ENCODE data around the gene C20orf96. TPM values are rescaled to one million over a fixed set of nuclear protein-coding genes. Genes with fewer than 3 reads are reported as not detected.

Gene C20orf96
- total RNA-seq, 4 donors from 2014 or later: 1.7 to 2.6 (median 2.3) TPM

- Histone ChIP-seq H3K9me3 (no peaks in the 10 kb centered on the region), H3K4me3 (no peak overlapping the region), H3K4me1 (peaks cover 11 to 57% (median 49%) of the 10 kb centered on the region in 4 donors), H3K27ac (replicated peaks in 1 of 4) (peak overlapping the region; percentile 7 to 98 (median 97)), H3K36me3 (peaks cover 0 to 8% (median 0%) of the 10 kb centered on the region in 4 donors), H3K27me3 (no peaks in the 10 kb centered on the region)
- intact Hi-C loops (cut with DNase I): loop anchor here (5.0 kb wide), 1 partner anchor 123 kb away; no protein-coding TSS in a partner anchor
- WGBS: 75% methylated on average over 4 of the region's 4 CpGs
- TF ChIP-seq CTCF (IDR thresholded peaks at IDR 0.05) (no peak), EP300 (IDR thresholded peaks at IDR 0.05) (no peak)
- no peak for DNase-seq (ENCODE audit: extremely low spot score)
Measured at GRCh38 chr20:329851-330232, 39.3 kb upstream of the C20orf96 start.

GRCh38 chr20:328975-329695 lies 38.6 kb upstream of the C20orf96 start:
- Histone ChIP-seq H3K36me3 (peaks cover 0 to 4% (median 0%) of the 10 kb centered on the region in 4 donors), H3K9me3 (no peaks in the 10 kb centered on the region), H3K27ac (replicated peaks in 1 of 4) (peak overlapping the region; percentile 81 to 98 (median 97)), H3K27me3 (no peaks in the 10 kb centered on the region), H3K4me3 (no peak overlapping the region), H3K4me1 (peaks cover 13 to 62% (median 52%) of the 10 kb centered on the region in 4 donors)
- no peak for TF ChIP-seq POLR2AphosphoS5 (IDR thresholded peaks at IDR 0.05)
- no peak for TF ChIP-seq POLR2A (IDR thresholded peaks at IDR 0.05; ENCODE audit: low read depth)
- no peak for TF ChIP-seq CTCF (IDR thresholded peaks at IDR 0.05)
- no peak for TF ChIP-seq EP300 (IDR thresholded peaks at IDR 0.05)
- intact Hi-C loops (cut with DNase I): no loop called here
- DNase-seq (ENCODE audit: extremely low spot score): no peak
- WGBS: 47% methylated on average over 7 of the region's 7 CpGs

GRCh38 chr20:328027-328974 lies 37.8 kb upstream of the C20orf96 start:
- peaks cover 19 to 70% (median 61%) of the 10 kb centered on the region in 4 donors for H3K4me1 ChIP-seq
- no peak for TF ChIP-seq CTCF (IDR thresholded peaks at IDR 0.05)
- TF ChIP-seq EP300 (IDR thresholded peaks at IDR 0.05): no peak
- TF ChIP-seq POLR2AphosphoS5 (IDR thresholded peaks at IDR 0.05): no peak
- no peak for TF ChIP-seq POLR2A (IDR thresholded peaks at IDR 0.05; ENCODE audit: low read depth)
- no peak for DNase-seq (ENCODE audit: extremely low spot score)
- no peaks in the 10 kb centered on the region for H3K9me3 ChIP-seq
- H3K4me3 ChIP-seq: peak overlapping the region; percentile 60 to 97 (median 72)
- peak overlapping the region; percentile 81 to 98 (median 97) for H3K27ac ChIP-seq (replicated peaks in 1 of 4)
- H3K27me3 ChIP-seq: no peaks in the 10 kb centered on the region
- no peaks in the 10 kb centered on the region for H3K36me3 ChIP-seq
- intact Hi-C loops (cut with DNase I): no loop called here
- WGBS: 45% methylated on average over 21 of the region's 31 CpGs

- Histone ChIP-seq H3K9me3 (no peaks in the 10 kb centered on the region), H3K4me3 (peak overlapping the region; percentile 60 to 97 (median 72)), H3K27ac (replicated peaks in 1 of 4) (peak overlapping the region; percentile 81 to 98 (median 97)), H3K4me1 (peaks cover 19 to 73% (median 61%) of the 10 kb centered on the region in 4 donors), H3K27me3 (no peaks in the 10 kb centered on the region), H3K36me3 (no peaks in the 10 kb centered on the region)
- intact Hi-C loops (cut with DNase I): no loop called here
- WGBS: 9% methylated on average over 14 of the region's 47 CpGs
- no peak for DNase-seq (ENCODE audit: extremely low spot score)
- TF ChIP-seq POLR2AphosphoS5 (IDR thresholded peaks at IDR 0.05): peak in 1 of 2 donors; percentile 71
- TF ChIP-seq POLR2A (IDR thresholded peaks at IDR 0.05; ENCODE audit: low read depth): no peak
Measured at GRCh38 chr20:327186-328026, 36.9 kb upstream of the C20orf96 start.

Data from esophagus muscularis mucosa (tissue), 4 donors.